OCI-LY1 (cell line): ENCODE results near the gene MAD1L1.
A peak's percentile ranks its signal among the peaks of the same experiment; 100 is the strongest.

ENCODE experiments used
- H2AFZ ChIP-seq: fragments of 200-600 bp; sonication (generic), shearing (Covaris generic); 2 replicates; pipeline ENCODE4 v1.6.0; 2014; ENCODE audit warnings: antibody characterized with exemption, mild to moderate bottlenecking, low read length
- H3F3A ChIP-seq: fragments of 200-600 bp; sonication (generic), shearing (Covaris generic); 2 replicates; pipeline ENCODE4 v1.6.0; 2014; ENCODE audit warnings: mild to moderate bottlenecking, antibody characterized with exemption, low read length, moderate library complexity; ENCODE audit not compliant: insufficient read depth
- H3K27ac ChIP-seq: fragments of 200-600 bp; sonication (generic); 2 replicates; pipeline ENCODE4 v1.5.1; 2014; ENCODE audit warnings: low read length, mixed run types, mild to moderate bottlenecking, low read depth; ENCODE audit not compliant: poor library complexity, severe bottlenecking
- H3K27me3 ChIP-seq: fragments of 200-600 bp; sonication (generic); 2 replicates; pipeline ENCODE4 v1.6.0; 2014; ENCODE audit warnings: antibody characterized with exemption, mild to moderate bottlenecking, low read length, moderate library complexity; ENCODE audit not compliant: insufficient read depth
- H3K36me3 ChIP-seq: fragments of 200-600 bp; sonication (generic); 2 replicates; pipeline ENCODE4 v1.6.1; 2014; ENCODE audit warnings: mild to moderate bottlenecking, antibody characterized with exemption, low read length, moderate library complexity, mixed read lengths; ENCODE audit not compliant: insufficient read depth
- H3K4me1 ChIP-seq: fragments of 200-600 bp; sonication (generic); 2 replicates; pipeline ENCODE4 v1.5.1; 2014; ENCODE audit warnings: mild to moderate bottlenecking, low read length, moderate library complexity; ENCODE audit not compliant: insufficient read depth, severe bottlenecking
- H3K4me2 ChIP-seq: fragments of 200-600 bp; sonication (generic), shearing (Covaris generic); 2 replicates; pipeline ENCODE4 v1.6.1; 2014; ENCODE audit warnings: low read length
- H3K4me3 ChIP-seq: fragments of 200-600 bp; sonication (generic); 2 replicates; pipeline ENCODE4 v1.5.1; 2014; ENCODE audit warnings: low read length, low read depth, mild to moderate bottlenecking, mixed read lengths; ENCODE audit not compliant: poor library complexity, severe bottlenecking
- H3K79me2 ChIP-seq: fragments of 200-600 bp; shearing (Covaris generic); 2 replicates; pipeline ENCODE4 v1.6.1; 2016; ENCODE audit warnings: mixed run types, low read length, mixed read lengths; ENCODE audit not compliant: insufficient read depth
- H3K9ac ChIP-seq: fragments of 200-600 bp; sonication (generic), shearing (Covaris generic); 2 replicates; pipeline ENCODE4 v1.6.1; 2014; ENCODE audit warnings: mild to moderate bottlenecking, low read length, mixed read lengths
- H3K9me2 ChIP-seq: fragments of 200-600 bp; sonication (generic), shearing (Covaris generic); 2 replicates; pipeline ENCODE4 v1.6.1; 2014; ENCODE audit warnings: low read depth, mild to moderate bottlenecking, low read length, mixed read lengths
- H3K9me3 ChIP-seq: fragments of 200-600 bp; shearing (Covaris generic); 2 replicates; pipeline ENCODE4 v1.6.1; 2014; ENCODE audit warnings: low read length, mixed read lengths
- H4K20me1 ChIP-seq: fragments of 200-600 bp; sonication (generic), shearing (Covaris generic); 2 replicates; pipeline ENCODE4 v1.6.0; 2016; ENCODE audit warnings: mild to moderate bottlenecking, low read length; ENCODE audit not compliant: insufficient read depth
- EZH2 ChIP-seq: fragments of 200-600 bp; sonication (generic), shearing (Covaris generic); IDR thresholded peaks from 2 replicates; pipeline ENCODE4 v1.8.0; 2017; ENCODE audit warnings: borderline replicate concordance, mixed run types, mild to moderate bottlenecking, antibody characterized with exemption, low read length, moderate library complexity, mixed read lengths
- TF ChIP-seq, protein P1 (sequence below): fragments of 200-600 bp; sonication (generic), shearing (Covaris generic); IDR thresholded peaks from 2 replicates; pipeline ENCODE4 v1.5.1; 2017; ENCODE audit warnings: mild to moderate bottlenecking, antibody characterized with exemption, low read length, moderate library complexity, mixed read lengths

Gene MAD1L1

DNA sequence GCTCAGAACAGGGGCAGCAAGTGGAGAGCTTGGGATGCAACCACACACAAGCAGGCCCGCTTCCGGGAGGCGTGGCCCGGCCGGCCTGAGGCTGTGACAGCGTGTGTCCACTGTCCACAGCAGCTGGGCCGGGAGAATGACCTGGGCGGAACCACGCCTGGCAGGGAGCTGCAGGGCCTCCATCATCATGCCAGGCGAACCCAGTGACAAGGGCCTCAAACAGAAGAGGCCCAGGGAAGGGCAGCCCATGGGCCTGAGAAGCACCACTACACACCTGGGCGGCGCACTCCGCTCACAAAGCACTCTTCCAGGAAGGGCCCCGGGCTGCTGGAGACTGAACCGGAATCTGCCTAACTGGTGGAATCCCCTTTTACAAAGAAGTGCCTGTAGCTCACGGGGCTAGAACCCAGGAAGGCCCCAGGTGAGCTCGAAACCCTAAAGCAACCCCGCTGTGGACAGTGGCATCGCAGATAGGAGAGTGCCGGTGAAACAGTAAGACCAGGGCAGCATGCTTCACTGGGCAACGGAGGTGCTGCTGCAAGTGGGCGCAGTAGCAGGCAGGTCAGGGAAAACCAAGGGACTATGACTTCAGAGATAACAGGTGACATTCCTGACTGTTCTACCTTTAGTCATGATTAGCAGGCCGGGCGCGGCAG is 66.0 kb downstream of the MAD1L1 start:
- no peak overlapping the region for H3K4me2 ChIP-seq
- no peaks in the 10 kb centered on the region for H3K9me3 ChIP-seq
- H4K20me1 ChIP-seq, result no peaks in the 10 kb centered on the region
- peak overlapping the region; percentile 45 for H3K27ac ChIP-seq
- no peak overlapping the region for H3K9ac ChIP-seq
- no peaks in the 10 kb centered on the region for H3K27me3 ChIP-seq
- no peaks in the 10 kb centered on the region for H3F3A ChIP-seq
- H2AFZ ChIP-seq, result no peak overlapping the region
- no peak overlapping the region for H3K4me3 ChIP-seq
- H3K9me2 ChIP-seq, result no peaks in the 10 kb centered on the region
- peaks cover 11% of the 10 kb centered on the region for H3K4me1 ChIP-seq
- H3K79me2 ChIP-seq, result no peaks in the 10 kb centered on the region
- peaks cover 10% of the 10 kb centered on the region for H3K36me3 ChIP-seq
- TF ChIP-seq, protein P1, sequence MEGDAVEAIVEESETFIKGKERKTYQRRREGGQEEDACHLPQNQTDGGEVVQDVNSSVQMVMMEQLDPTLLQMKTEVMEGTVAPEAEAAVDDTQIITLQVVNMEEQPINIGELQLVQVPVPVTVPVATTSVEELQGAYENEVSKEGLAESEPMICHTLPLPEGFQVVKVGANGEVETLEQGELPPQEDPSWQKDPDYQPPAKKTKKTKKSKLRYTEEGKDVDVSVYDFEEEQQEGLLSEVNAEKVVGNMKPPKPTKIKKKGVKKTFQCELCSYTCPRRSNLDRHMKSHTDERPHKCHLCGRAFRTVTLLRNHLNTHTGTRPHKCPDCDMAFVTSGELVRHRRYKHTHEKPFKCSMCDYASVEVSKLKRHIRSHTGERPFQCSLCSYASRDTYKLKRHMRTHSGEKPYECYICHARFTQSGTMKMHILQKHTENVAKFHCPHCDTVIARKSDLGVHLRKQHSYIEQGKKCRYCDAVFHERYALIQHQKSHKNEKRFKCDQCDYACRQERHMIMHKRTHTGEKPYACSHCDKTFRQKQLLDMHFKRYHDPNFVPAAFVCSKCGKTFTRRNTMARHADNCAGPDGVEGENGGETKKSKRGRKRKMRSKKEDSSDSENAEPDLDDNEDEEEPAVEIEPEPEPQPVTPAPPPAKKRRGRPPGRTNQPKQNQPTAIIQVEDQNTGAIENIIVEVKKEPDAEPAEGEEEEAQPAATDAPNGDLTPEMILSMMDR, result no peak
- no peak for TF ChIP-seq EZH2

GRCh38 chr7:2165610-2166594 is 66.8 kb downstream of the MAD1L1 start:
- Histone ChIP-seq H3K4me1 (peaks cover 11% of the 10 kb centered on the region), H4K20me1 (no peaks in the 10 kb centered on the region), H3K9me3 (no peaks in the 10 kb centered on the region), H2AFZ (no peak overlapping the region), H3K9ac (no peak overlapping the region; the same call in 1 of the 2 replicates), H3K9me2 (no peaks in the 10 kb centered on the region), H3F3A (no peaks in the 10 kb centered on the region), H3K4me3 (no peak overlapping the region), H3K27me3 (no peaks in the 10 kb centered on the region), H3K4me2 (no peak overlapping the region; the same call in 1 of the 2 replicates), H3K27ac (peak overlapping the region; percentile 45), H3K79me2 (no peaks in the 10 kb centered on the region), H3K36me3 (peaks cover 10% of the 10 kb centered on the region)
- TF ChIP-seq, protein P1, result no peak
- TF ChIP-seq EZH2, result no peak

DNA sequence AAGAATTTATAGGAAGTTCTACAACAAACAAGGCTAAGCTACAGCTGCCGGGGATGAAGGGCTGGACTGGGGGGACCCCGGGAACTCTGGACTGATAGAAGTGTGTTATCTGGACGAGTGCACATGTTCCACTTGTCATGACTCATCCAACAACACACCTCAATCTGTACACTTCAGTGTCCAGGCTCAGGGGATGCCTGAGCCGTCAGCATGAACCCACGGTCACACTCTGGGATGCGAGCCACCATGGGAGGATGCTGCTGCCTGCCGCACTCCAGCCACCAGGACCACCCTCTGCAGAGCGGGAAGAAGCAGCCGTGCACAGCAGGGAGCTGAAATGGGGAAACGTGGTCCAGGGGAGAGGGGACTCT is 67.5 kb downstream of the MAD1L1 start:
- Histone ChIP-seq H3K9me2 (no peaks in the 10 kb centered on the region), H3K4me3 (no peak overlapping the region), H3K4me1 (peaks cover 11% of the 10 kb centered on the region), H4K20me1 (no peaks in the 10 kb centered on the region), H3K27me3 (no peaks in the 10 kb centered on the region), H3K27ac (no peak overlapping the region), H3K4me2 (no peak overlapping the region; the same call in 1 of the 2 replicates), H3K36me3 (peaks cover 10% of the 10 kb centered on the region), H3K9me3 (no peaks in the 10 kb centered on the region), H2AFZ (no peak overlapping the region), H3K79me2 (no peaks in the 10 kb centered on the region), H3K9ac (no peak overlapping the region), H3F3A (no peaks in the 10 kb centered on the region)
- TF ChIP-seq EZH2, result no peak
